ENCODE data around the gene ST8SIA2.

Gene ST8SIA2

GRCh38 chr15:92383519-92384324 is 10.0 kb upstream of the ST8SIA2 start:
- Histone ChIP-seq H3K23ac (ENCODE audit: low read length) (no peak overlapping the region), H3K18ac (ENCODE audit: low read length) (no peak overlapping the region), H3K14ac (ENCODE audit: low read length) (no peak overlapping the region), H4K8ac (ENCODE audit: low read depth, low read length) (no peak overlapping the region), H3K4ac (ENCODE audit: low read depth, low read length) (no peak overlapping the region), H3K9me3 (ENCODE audit: insufficient read depth, low read depth, low read length) (peaks cover 2% of the 10 kb centered on the region), H4K12ac (ENCODE audit: low read depth, low read length) (no peak overlapping the region), H3K79me1 (ENCODE audit: low read length) (no peaks in the 10 kb centered on the region), H2AK5ac (ENCODE audit: low read length) (no peak overlapping the region), H2BK12ac (ENCODE audit: low read length) (no peak overlapping the region), H3K79me2 (ENCODE audit: control insufficient read depth, insufficient read depth, low read length, poor library complexity) (no peaks in the 10 kb centered on the region), H2BK120ac (ENCODE audit: insufficient read depth, low read length, poor library complexity) (no peak overlapping the region), H3K4me3 (ENCODE audit: low read depth, low read length) (no peak overlapping the region), H3K4me1 (ENCODE audit: control insufficient read depth in 1 of 2, insufficient read depth in 2 of 2, low read length in 2 of 2) (no peaks in the 10 kb centered on the region), H3K9ac (ENCODE audit: low read length) (no peak overlapping the region), H3K36me3 (ENCODE audit: control insufficient read depth in 1 of 2, insufficient read depth in 2 of 2, low read length in 2 of 2) (no peaks in the 10 kb centered on the region), H3K27ac (ENCODE audit: low read depth, low read length) (no peak overlapping the region), H4K91ac (ENCODE audit: low read depth, low read length) (no peak overlapping the region), H3K4me2 (ENCODE audit: low read length) (no peak overlapping the region), H3K27me3 (ENCODE audit: insufficient read depth, low read length) (no peaks in the 10 kb centered on the region), H2AFZ (ENCODE audit: insufficient read depth, low read length, poor library complexity) (no peak overlapping the region), H2BK5ac (ENCODE audit: low read depth, low read length, poor library complexity) (no peak overlapping the region)
- no CpG with 5 or more reads among the region's 10 CpGs for WGBS (ENCODE audit: extremely low coverage, insufficient coverage, insufficient read length)
- DNase-seq, result peak in 1 of 2 donors; percentile 39

DNA sequence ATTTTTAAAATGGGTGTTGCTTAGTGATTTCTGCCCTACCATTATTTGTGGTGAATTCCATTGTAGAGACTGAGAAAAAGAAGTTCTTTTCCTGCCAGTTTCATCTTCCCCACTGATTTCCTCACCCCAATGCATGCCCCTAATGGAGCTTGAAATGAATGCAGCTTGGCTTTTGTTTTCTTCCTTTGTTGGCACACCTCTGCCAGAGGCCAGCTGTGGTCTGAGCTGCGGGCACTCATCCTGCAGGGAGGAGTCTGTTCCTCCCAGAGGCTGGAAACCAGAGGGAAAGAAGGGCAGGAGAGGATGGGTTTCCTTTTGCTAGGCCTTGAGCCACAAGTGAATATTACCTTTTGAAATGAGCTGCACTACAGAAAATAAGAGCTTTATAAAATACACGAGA is 9.3 kb upstream of the ST8SIA2 start:
- no peak overlapping the region for H3K4ac ChIP-seq (ENCODE audit: low read depth, low read length)
- no peak overlapping the region for H4K12ac ChIP-seq (ENCODE audit: low read depth, low read length)
- no peak overlapping the region for H2AFZ ChIP-seq (ENCODE audit: insufficient read depth, low read length, poor library complexity)
- no peak overlapping the region for H3K27ac ChIP-seq (ENCODE audit: low read depth, low read length)
- H4K91ac ChIP-seq (ENCODE audit: low read depth, low read length), result no peak overlapping the region
- H3K79me2 ChIP-seq (ENCODE audit: control insufficient read depth, insufficient read depth, low read length, poor library complexity), result no peaks in the 10 kb centered on the region
- H3K4me3 ChIP-seq (ENCODE audit: low read depth, low read length), result no peak overlapping the region
- no peak overlapping the region for H4K8ac ChIP-seq (ENCODE audit: low read depth, low read length)
- H3K27me3 ChIP-seq (ENCODE audit: insufficient read depth, low read length), result no peaks in the 10 kb centered on the region
- DNase-seq, result no peak
- H3K9me3 ChIP-seq (ENCODE audit: insufficient read depth, low read depth, low read length), result peaks cover under 1% of the 10 kb centered on the region
- H3K18ac ChIP-seq (ENCODE audit: low read length), result no peak overlapping the region
- H3K36me3 ChIP-seq (ENCODE audit: control insufficient read depth in 1 of 2, insufficient read depth in 2 of 2, low read length in 2 of 2), result no peaks in the 10 kb centered on the region
- H2BK12ac ChIP-seq (ENCODE audit: low read length), result no peak overlapping the region
- no peak overlapping the region for H3K4me2 ChIP-seq (ENCODE audit: low read length)
- H2AK5ac ChIP-seq (ENCODE audit: low read length), result no peak overlapping the region
- no peak overlapping the region for H3K23ac ChIP-seq (ENCODE audit: low read length)
- no peak overlapping the region for H2BK5ac ChIP-seq (ENCODE audit: low read depth, low read length, poor library complexity)
- WGBS (ENCODE audit: extremely low coverage, insufficient coverage, insufficient read length), result no CpG with 5 or more reads among the region's 2 CpGs
- no peak overlapping the region for H2BK120ac ChIP-seq (ENCODE audit: insufficient read depth, low read length, poor library complexity)
- no peak overlapping the region for H3K9ac ChIP-seq (ENCODE audit: low read length)
- H3K79me1 ChIP-seq (ENCODE audit: low read length), result no peaks in the 10 kb centered on the region
- no peaks in the 10 kb centered on the region for H3K4me1 ChIP-seq (ENCODE audit: control insufficient read depth in 1 of 2, insufficient read depth in 2 of 2, low read length in 2 of 2)
- no peak overlapping the region for H3K14ac ChIP-seq (ENCODE audit: low read length)

DNA sequence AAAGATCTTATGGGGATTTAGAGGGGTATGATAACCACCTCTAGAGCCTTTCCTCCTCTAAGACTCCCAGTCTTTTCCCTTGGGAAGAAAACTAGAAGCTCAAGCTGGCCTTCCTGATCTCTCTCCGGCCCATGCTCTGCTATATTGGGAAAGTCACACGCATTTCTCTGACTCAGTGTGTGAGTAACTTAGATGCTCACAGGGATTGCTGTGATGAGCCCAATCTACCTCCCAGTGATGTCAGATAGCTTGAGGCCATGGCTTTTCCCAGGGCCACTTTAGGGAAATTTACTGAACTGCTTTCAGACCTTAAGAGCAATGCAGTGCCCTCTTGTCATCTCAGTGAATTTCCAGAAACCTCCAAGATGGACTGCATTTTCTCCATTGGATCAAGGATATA is 8.6 kb upstream of the ST8SIA2 start:
- H3K18ac ChIP-seq (ENCODE audit: low read length), result no peak overlapping the region

DNA sequence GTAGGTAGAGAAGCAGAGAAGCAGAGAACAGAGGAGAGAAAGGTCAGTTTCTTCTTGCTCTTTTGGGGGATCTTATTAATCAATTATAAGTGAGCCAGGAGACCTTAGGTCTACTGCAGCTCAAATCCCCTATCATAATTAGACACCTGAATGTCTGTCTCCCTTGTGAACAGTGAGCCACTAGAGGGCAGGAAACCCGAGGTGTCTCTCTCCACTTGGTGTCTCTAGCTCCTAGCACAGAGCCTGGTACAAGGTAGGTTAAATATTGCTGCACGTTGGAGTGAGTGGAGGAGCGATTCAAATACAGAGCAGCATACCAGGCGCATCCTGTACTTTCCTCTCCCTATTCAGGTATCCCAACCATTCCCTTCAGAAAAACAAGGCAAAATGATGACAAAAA is 2.0 kb upstream of the ST8SIA2 start:
- Histone ChIP-seq H4K91ac (ENCODE audit: low read depth, low read length) (no peak overlapping the region), H3K9me3 (ENCODE audit: insufficient read depth, low read depth, low read length) (peaks cover 2% of the 10 kb centered on the region), H3K9ac (ENCODE audit: low read length) (no peak overlapping the region), H3K4me1 (ENCODE audit: control insufficient read depth in 1 of 2, insufficient read depth in 2 of 2, low read length in 2 of 2) (peaks cover 9 to 14% of the 10 kb centered on the region in 2 experiments), H2AFZ (ENCODE audit: insufficient read depth, low read length, poor library complexity) (no peak overlapping the region), H3K79me2 (ENCODE audit: control insufficient read depth, insufficient read depth, low read length, poor library complexity) (no peaks in the 10 kb centered on the region), H2AK5ac (ENCODE audit: low read length) (no peak overlapping the region), H3K4ac (ENCODE audit: low read depth, low read length) (no peak overlapping the region), H3K27ac (ENCODE audit: low read depth, low read length) (no peak overlapping the region), H2BK5ac (ENCODE audit: low read depth, low read length, poor library complexity) (no peak overlapping the region), H2BK12ac (ENCODE audit: low read length) (no peak overlapping the region), H3K14ac (ENCODE audit: low read length) (no peak overlapping the region), H3K27me3 (ENCODE audit: insufficient read depth, low read length) (peaks cover 38% of the 10 kb centered on the region), H2BK120ac (ENCODE audit: insufficient read depth, low read length, poor library complexity) (no peak overlapping the region), H3K36me3 (ENCODE audit: control insufficient read depth in 1 of 2, insufficient read depth in 2 of 2, low read length in 2 of 2) (no peaks in the 10 kb centered on the region), H3K79me1 (ENCODE audit: low read length) (no peaks in the 10 kb centered on the region), H3K4me2 (ENCODE audit: low read length) (no peak overlapping the region), H4K12ac (ENCODE audit: low read depth, low read length) (no peak overlapping the region), H4K8ac (ENCODE audit: low read depth, low read length) (no peak overlapping the region), H3K18ac (ENCODE audit: low read length) (no peak overlapping the region), H3K4me3 (ENCODE audit: low read depth, low read length) (no peak overlapping the region), H3K23ac (ENCODE audit: low read length) (no peak overlapping the region)
- DNase-seq, result peak; percentile 40 to 63
- no CpG with 5 or more reads among the region's 4 CpGs for WGBS (ENCODE audit: extremely low coverage, insufficient coverage, insufficient read length)

More for the DNA sequence above, 8.6 kb upstream of the ST8SIA2 start:
- WGBS (ENCODE audit: extremely low coverage, insufficient coverage, insufficient read length), result no CpG with 5 or more reads among the region's 2 CpGs
- H2BK12ac ChIP-seq (ENCODE audit: low read length), result no peak overlapping the region
- no peaks in the 10 kb centered on the region for H3K4me1 ChIP-seq (ENCODE audit: control insufficient read depth in 1 of 2, insufficient read depth in 2 of 2, low read length in 2 of 2)
- no peak overlapping the region for H3K9ac ChIP-seq (ENCODE audit: low read length)
- H4K91ac ChIP-seq (ENCODE audit: low read depth, low read length), result no peak overlapping the region
- no peak overlapping the region for H2AK5ac ChIP-seq (ENCODE audit: low read length)
- no peak overlapping the region for H3K4me2 ChIP-seq (ENCODE audit: low read length)
- no peak overlapping the region for H2BK120ac ChIP-seq (ENCODE audit: insufficient read depth, low read length, poor library complexity)
- H3K79me1 ChIP-seq (ENCODE audit: low read length), result no peaks in the 10 kb centered on the region
- H3K4me3 ChIP-seq (ENCODE audit: low read depth, low read length), result no peak overlapping the region
- no peaks in the 10 kb centered on the region for H3K9me3 ChIP-seq (ENCODE audit: insufficient read depth, low read depth, low read length)
- H3K4ac ChIP-seq (ENCODE audit: low read depth, low read length), result no peak overlapping the region
- H2AFZ ChIP-seq (ENCODE audit: insufficient read depth, low read length, poor library complexity), result no peak overlapping the region
- no peaks in the 10 kb centered on the region for H3K79me2 ChIP-seq (ENCODE audit: control insufficient read depth, insufficient read depth, low read length, poor library complexity)
- H3K27ac ChIP-seq (ENCODE audit: low read depth, low read length), result no peak overlapping the region
- H3K27me3 ChIP-seq (ENCODE audit: insufficient read depth, low read length), result no peaks in the 10 kb centered on the region
- no peak overlapping the region for H3K14ac ChIP-seq (ENCODE audit: low read length)
- no peak overlapping the region for H3K23ac ChIP-seq (ENCODE audit: low read length)
- DNase-seq, result peak; percentile 71 to 78
- H4K12ac ChIP-seq (ENCODE audit: low read depth, low read length), result no peak overlapping the region
- no peak overlapping the region for H2BK5ac ChIP-seq (ENCODE audit: low read depth, low read length, poor library complexity)
- no peak overlapping the region for H4K8ac ChIP-seq (ENCODE audit: low read depth, low read length)
- H3K36me3 ChIP-seq (ENCODE audit: control insufficient read depth in 1 of 2, insufficient read depth in 2 of 2, low read length in 2 of 2), result no peaks in the 10 kb centered on the region
